Activated naive CD4-positive, alpha-beta T cell treated with anti-CD3 and anti-CD28 coated beads for 36 hours (primary cell): ENCODE results near the gene SMARCB1. TPM values are rescaled to one million over a fixed set of nuclear protein-coding genes. Genes with fewer than 3 reads are reported as not detected.

ENCODE experiments used
- CTCF ChIA-PET: fragments of 350-600 bp; sonication (Branson Sonifier 250); formaldehyde crosslinking; loops from one replicate; lab custom pipeline; 2021; ENCODE audit warnings: antibody characterized with exemption; lab: Charles Lee
- DNase-seq: peaks from one replicate; pipeline ENCODE4 v3.0.0-alpha.2; 2020
- H3K27ac Mint-ChIP-seq: one replicate; pipeline ENCODE4 v1.8.0; 2021; ENCODE audit warnings: mild to moderate bottlenecking, mixed read lengths
- H3K27me3 Mint-ChIP-seq: one replicate; pipeline ENCODE4 v1.8.0; 2021; ENCODE audit warnings: low read depth, mixed read lengths
- H3K36me3 Mint-ChIP-seq: one replicate; pipeline ENCODE4 v1.8.0; 2021; ENCODE audit warnings: low read depth, mixed read lengths
- H3K4me1 Mint-ChIP-seq: one replicate; pipeline ENCODE4 v1.8.0; 2021; ENCODE audit warnings: low read depth, mixed read lengths
- H3K4me3 Mint-ChIP-seq: one replicate; pipeline ENCODE4 v1.8.0; 2021; ENCODE audit warnings: mild to moderate bottlenecking, moderate library complexity, mixed read lengths
- H3K9me3 Mint-ChIP-seq: one replicate; pipeline ENCODE4 v1.8.0; 2021; ENCODE audit warnings: mixed read lengths
- intact Hi-C: fragments of 100-400 bp; cut with micrococcal nuclease; formaldehyde crosslinking; loops from one replicate; pipeline ENCODE4 v1.15.1; 2023
- total RNA-seq, 2 experiments: library from RNA; stranded (reverse); gene quantifications; one replicate each; pipeline ENCODE4 v1.2.3, GENCODE V29; 2021

The SMARCB1 gene
- total RNA-seq, 2 experiments from 2014 or later: 75.3 to 89.1 TPM

DNA sequence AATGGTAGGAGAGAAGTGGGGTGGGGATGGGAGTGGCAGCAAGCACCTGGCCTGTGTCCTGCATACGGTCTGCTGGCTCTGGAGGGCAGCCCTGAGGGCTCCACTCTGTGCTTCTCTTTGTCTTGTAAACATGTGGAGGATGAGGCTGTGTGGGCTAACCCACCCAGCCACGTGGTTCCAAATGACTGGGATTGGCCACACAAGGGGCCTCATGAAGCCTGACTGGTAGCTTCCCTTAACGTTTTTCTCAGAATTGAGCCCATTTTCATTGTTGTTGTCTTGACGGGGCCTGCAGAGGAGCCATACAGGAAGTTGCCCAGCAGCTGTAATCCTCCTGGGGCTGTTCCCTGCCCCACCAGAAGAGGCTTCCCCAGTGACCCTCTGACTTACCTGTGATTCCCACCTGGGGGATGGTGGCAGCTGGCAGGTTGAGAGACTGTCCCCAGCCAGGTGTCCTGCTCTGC is 34.0 kb downstream of the SMARCB1 start:
- Mint-ChIP-seq H3K4me1 (peaks cover 2% of the 10 kb centered on the region), H3K27me3 (no peaks in the 10 kb centered on the region), H3K4me3 (no peak overlapping the region), H3K27ac (no peak overlapping the region), H3K36me3 (peaks cover 40% of the 10 kb centered on the region), H3K9me3 (no peaks in the 10 kb centered on the region)
- CTCF ChIA-PET: interaction anchor here (0.6 to 1.4 kb wide), 2 partner anchors 29 to 88 kb away, joined by 4 to 6 read pairs; no protein-coding TSS in a partner anchor
- intact Hi-C loops: no loop called here
- DNase-seq: no peak

DNA sequence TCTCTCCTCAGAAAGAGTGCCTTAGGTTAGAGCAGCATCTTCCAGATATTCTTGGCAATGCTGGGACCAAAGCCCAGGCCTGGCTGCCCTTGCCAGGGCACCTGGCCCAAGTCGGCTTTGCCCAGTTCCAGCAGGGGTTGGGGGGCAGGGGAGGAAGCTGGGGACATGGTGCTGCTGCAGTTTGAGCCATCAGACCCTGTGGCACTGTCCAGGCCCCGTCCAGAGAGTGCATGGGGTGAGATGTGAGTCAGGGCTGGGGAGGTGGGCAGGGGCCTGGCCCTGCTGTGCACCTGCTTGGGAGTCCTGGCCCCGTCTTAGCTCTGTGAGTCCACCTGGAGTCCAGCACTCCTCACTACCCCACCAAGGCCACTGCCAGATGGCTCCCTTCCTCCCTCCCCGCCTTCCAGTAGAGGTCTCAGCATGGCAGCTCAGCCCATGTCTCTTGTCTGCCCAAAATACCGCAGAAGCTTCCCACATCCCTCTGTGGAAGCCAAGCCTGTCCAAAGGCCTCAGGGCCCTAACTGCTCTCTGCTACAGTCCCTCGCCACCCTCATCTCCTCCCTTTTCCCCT is 35.4 kb downstream of the SMARCB1 start:
- no peaks in the 10 kb centered on the region for H3K9me3 Mint-ChIP-seq

DNA sequence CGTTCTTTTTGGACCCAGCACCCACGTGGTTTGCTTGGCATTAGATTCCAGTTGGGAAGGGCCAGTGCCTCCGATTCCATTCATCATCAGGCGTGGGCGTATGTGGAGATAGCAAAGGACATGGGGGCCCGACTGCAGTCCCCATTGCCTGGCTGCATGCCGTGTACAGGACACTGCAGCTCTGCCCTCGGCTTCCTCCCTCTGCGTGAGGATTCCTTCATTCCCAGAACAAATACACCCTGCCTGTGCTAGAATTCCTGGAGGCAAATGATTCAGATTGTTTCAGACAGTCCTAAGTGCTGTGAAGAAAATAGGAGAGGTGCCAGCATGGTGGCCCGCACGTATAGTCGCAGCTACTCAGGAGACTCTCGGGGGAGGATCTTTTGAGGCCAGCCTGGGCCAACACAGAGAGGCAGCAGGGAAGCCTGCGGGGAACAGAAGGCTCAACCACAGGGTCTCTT is 36.6 kb downstream of the SMARCB1 start:
- Mint-ChIP-seq H3K36me3 (peaks cover 37% of the 10 kb centered on the region), H3K4me1 (peaks cover 4% of the 10 kb centered on the region), H3K4me3 (no peak overlapping the region), H3K27me3 (no peaks in the 10 kb centered on the region), H3K27ac (peak overlapping the region; percentile 42), H3K9me3 (no peaks in the 10 kb centered on the region)
- CTCF ChIA-PET: no interaction called here
- intact Hi-C loops: no loop called here
- DNase-seq: no peak

More for the DNA sequence above, 35.4 kb downstream of the SMARCB1 start:
- peak overlapping the region; percentile 8 for H3K27ac Mint-ChIP-seq
- H3K36me3 Mint-ChIP-seq: peaks cover 39% of the 10 kb centered on the region
- DNase-seq: no peak
- peaks cover 5% of the 10 kb centered on the region for H3K4me1 Mint-ChIP-seq
- H3K27me3 Mint-ChIP-seq: no peaks in the 10 kb centered on the region
- no peak overlapping the region for H3K4me3 Mint-ChIP-seq
- intact Hi-C loops: no loop called here
- CTCF ChIA-PET: no interaction called here

DNA sequence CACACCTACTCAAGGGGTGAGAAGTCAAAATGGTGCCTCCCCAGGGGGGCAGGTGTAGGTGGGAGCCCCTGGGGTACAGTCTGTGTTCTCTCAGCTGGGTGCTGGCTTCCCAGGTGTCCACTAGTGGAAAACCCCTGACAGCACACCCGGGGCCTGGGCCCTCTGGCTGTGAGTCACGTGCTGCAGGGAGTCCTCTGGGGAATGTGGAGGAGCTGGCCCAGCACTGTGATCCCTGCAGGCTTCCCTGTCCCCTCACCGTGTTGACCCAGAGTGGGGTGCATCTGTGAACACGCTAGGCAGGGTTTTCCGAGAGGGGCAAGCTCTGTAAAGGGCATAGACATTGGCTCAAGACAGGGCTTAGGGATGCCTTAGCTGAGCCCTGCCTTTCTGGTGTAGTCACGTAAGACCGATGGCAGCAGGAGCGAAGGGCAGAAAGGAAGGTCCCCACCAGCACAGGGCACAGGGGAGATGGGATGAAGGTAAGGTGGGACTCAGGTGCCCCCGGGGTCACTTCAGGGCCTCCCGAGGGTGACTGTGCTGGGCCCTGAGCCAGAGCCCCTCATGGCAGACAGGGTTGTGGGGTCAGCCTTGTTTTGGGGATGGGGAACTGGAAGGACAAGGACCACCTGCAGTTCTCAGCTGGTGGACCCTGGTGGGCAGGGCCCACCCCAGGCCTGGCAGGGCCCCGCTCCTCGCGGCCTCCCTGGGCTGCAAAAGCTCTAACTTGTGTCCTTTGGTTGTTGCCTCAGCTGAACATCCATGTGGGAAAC is 37.9 kb downstream of the SMARCB1 start:
- intact Hi-C loops: no loop called here
- CTCF ChIA-PET: interaction anchor here (1.3 kb wide), 1 partner anchor 25 kb away, joined by 3 read pairs; no protein-coding TSS in a partner anchor
- H3K27me3 Mint-ChIP-seq: no peaks in the 10 kb centered on the region
- H3K4me1 Mint-ChIP-seq: peaks cover 4% of the 10 kb centered on the region
- H3K36me3 Mint-ChIP-seq: peaks cover 35% of the 10 kb centered on the region
- no peak overlapping the region for H3K4me3 Mint-ChIP-seq
- no peaks in the 10 kb centered on the region for H3K9me3 Mint-ChIP-seq
- no peak for DNase-seq
- H3K27ac Mint-ChIP-seq: peak overlapping the region; percentile 13

DNA sequence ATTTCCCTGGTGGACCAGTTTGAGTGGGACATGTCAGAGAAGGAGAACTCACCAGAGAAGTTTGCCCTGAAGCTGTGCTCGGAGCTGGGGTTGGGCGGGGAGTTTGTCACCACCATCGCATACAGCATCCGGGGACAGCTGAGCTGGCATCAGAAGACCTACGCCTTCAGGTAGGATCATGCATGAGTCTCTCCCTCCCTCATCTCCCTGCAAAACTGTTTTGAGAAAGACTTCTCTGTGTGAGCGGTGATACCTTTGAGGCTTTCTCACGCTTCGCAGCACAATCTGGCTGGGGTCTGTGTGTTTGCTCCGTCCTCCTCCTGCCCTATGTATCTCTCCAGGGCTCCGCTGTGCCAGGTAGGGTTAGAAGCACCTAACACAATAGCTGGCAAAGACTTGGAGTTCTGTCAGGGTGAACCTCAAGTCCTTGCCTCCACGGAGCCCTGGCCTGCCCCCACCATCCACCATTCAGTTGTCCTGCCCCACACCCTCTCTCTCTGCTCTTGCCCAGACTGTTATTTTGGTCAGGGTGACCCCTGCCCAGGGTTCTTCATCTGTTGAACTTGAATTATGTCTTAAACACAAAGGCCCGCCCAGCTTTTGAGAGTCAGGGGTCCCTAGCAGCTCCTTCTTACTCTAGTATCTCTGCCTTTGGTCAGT is 38.6 kb downstream of the SMARCB1 start:
- CTCF ChIA-PET: interaction anchor here (1.3 to 1.5 kb wide), 2 partner anchors 21 to 25 kb away, joined by 3 read pairs; no protein-coding TSS in a partner anchor
- no peaks in the 10 kb centered on the region for H3K9me3 Mint-ChIP-seq
- intact Hi-C loops: no loop called here
- peaks cover 4% of the 10 kb centered on the region for H3K4me1 Mint-ChIP-seq
- no peak for DNase-seq
- peak overlapping the region; percentile 90 for H3K27ac Mint-ChIP-seq
- H3K36me3 Mint-ChIP-seq: peaks cover 30% of the 10 kb centered on the region
- no peak overlapping the region for H3K4me3 Mint-ChIP-seq
- H3K27me3 Mint-ChIP-seq: no peaks in the 10 kb centered on the region

DNA sequence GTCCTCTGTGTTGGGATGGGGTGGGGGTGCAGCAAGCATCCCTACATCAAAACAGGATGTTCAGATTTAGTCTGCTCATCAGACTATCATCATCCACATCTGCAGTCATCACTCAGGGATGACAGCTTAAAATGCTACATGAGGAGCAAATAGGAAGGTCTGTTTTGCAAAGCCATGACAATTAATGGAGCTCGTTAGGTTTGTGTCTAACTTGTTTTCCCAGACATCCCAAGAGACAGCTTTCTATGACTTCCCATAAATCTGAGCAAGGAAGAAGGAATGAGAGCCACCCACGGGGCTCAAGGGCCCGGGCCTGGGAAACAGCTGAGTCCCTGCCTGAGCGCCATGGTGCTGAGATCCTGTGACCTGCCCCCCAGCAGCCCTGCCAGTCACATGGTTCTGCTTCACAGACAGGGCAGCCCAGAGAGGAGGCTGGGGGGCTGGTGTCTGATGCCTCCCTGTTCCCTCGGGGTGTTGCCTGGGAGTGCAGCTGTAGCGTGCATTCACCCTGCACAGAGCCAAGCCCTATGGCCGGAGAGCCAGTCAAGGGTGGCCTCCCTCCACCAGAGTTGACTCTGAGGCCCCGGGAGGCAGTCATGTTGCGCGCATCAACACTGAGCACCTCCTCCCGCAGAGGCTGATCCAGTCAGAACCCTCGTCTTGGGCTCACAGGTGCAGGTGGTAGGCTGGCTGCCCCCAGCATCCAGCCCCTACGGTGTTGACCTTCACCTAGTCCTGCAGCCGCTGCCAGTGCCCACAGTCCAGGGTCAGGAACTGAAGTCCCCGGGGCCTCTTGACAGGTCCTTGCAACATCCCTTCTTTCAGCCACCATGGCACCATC is 40.0 kb downstream of the SMARCB1 start:
- peaks cover 4% of the 10 kb centered on the region for H3K4me1 Mint-ChIP-seq
- CTCF ChIA-PET: interaction anchor here (0.6 to 1.5 kb wide), 3 partner anchors 19 to 282 kb away, joined by 3 read pairs; no protein-coding TSS in a partner anchor
- peaks cover 26% of the 10 kb centered on the region for H3K36me3 Mint-ChIP-seq
- H3K4me3 Mint-ChIP-seq: no peak overlapping the region
- no peaks in the 10 kb centered on the region for H3K27me3 Mint-ChIP-seq
- H3K27ac Mint-ChIP-seq: peak overlapping the region; percentile 90
- no peak for DNase-seq
- H3K9me3 Mint-ChIP-seq: no peaks in the 10 kb centered on the region
- intact Hi-C loops: no loop called here

DNA sequence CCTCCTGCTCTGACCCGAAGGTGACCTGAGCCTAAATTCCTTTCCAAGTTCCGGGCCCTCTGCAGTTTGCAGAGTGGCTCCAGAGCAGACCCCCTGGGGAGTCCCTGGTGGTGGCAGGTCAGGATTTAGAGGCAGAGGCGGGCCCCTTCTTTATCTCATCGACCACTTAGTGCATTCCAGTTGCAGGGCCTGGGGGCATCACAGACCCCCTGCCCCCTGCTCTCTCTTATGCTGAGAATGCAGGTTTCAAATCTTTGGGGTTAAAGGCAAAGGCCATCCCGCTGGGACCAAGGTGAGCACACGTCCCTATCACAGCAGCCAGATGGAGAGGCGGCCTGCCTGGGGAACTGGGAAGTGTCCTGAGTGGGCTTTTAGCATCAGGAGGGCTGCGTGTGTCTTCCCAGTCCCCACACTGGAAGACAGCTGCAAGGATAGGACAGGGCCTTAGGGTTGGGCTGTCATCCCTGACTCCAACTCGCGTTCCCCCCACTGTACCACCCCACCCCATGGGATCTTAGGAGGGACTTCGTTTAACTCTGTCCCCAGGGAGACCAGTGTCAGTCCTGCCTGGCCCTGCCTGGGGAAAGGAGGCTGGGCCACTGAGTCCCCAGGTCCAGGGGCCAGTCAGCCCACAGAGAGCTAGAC is 40.7 kb downstream of the SMARCB1 start:
- Mint-ChIP-seq H3K27me3 (no peaks in the 10 kb centered on the region), H3K4me3 (no peak overlapping the region), H3K4me1 (peaks cover 4% of the 10 kb centered on the region), H3K36me3 (peaks cover 24% of the 10 kb centered on the region), H3K27ac (no peak overlapping the region), H3K9me3 (no peaks in the 10 kb centered on the region)
- intact Hi-C loops: no loop called here
- CTCF ChIA-PET: interaction anchor here (1.1 kb wide), 1 partner anchor 239 kb away, joined by 3 read pairs; no protein-coding TSS in a partner anchor
- no peak for DNase-seq

DNA sequence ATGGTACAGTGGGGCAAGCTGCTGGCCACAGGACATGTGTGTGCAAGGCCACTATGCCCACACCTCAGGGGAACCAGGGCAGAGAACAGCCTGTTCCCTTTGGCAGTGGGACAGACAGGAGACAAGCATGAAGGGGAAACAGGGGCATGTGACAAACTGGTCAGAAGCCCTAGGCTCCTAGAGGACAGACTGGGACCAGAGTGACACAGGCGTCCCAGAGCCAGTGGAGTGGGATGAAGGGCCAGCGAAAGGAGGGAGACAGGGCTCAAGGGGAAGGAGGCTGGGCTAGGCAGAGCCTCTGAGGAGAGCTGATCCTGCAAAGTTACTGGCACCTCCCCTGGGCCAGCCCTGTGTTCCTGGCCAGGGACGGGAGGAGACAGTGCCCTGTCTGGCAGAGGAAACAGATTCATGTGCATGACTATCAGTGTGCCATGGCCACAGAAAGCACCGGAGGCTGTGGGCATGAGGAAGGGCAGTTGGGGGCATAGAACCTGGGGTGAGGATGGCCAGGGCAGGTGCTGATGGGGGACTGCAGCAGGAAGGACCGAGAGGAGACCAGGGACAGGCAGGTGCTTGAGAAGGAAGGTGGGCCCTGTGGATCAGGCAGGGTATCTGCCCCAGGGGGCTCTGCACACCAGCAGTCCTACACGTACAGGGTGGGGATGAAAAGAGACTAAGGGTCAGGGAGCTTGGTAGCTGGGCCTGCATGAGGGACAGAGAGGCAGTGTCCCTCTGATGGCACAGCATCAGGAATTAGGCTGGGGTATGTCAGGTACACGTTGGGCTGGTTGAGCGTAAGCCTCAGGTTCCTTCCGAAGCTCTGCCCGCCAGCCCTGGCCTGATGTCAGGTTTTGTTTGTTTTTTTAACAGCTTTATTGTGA is 42.3 kb downstream of the SMARCB1 start:
- H3K36me3 Mint-ChIP-seq: peaks cover 12% of the 10 kb centered on the region
- peaks cover 4% of the 10 kb centered on the region for H3K4me1 Mint-ChIP-seq
- no peaks in the 10 kb centered on the region for H3K27me3 Mint-ChIP-seq
- intact Hi-C loops: no loop called here
- no peaks in the 10 kb centered on the region for H3K9me3 Mint-ChIP-seq
- DNase-seq: no peak
- CTCF ChIA-PET: interaction anchor here (1.1 kb wide), 1 partner anchor 241 kb away, joined by 3 read pairs; no protein-coding TSS in a partner anchor
- H3K27ac Mint-ChIP-seq: no peak overlapping the region
- H3K4me3 Mint-ChIP-seq: no peak overlapping the region

DNA sequence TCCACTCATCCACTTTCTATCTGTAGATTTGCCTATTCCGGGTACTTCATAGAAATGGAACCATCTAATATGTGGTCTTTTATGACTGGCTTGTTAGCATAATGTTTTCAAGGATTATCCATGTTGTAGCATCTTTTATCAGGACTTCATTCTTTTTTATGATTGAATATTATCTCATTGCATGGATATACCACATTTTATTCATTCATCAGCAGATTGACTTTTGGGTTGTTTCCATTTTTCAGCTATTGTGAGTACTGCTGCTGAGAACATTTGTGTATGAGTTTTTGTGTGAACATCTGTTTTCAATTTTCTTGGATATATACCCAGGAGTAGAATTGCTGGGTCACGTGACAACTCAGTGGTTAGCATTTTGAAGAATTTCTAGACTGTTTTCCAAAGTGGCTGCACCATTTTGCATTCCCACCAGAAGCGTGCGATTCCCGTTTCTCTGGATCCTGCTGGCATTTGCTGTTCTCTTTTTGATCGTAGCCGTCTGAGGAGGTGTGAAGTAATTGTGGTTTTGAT is 43.1 kb downstream of the SMARCB1 start:
- peaks cover 4% of the 10 kb centered on the region for H3K4me1 Mint-ChIP-seq

DNA sequence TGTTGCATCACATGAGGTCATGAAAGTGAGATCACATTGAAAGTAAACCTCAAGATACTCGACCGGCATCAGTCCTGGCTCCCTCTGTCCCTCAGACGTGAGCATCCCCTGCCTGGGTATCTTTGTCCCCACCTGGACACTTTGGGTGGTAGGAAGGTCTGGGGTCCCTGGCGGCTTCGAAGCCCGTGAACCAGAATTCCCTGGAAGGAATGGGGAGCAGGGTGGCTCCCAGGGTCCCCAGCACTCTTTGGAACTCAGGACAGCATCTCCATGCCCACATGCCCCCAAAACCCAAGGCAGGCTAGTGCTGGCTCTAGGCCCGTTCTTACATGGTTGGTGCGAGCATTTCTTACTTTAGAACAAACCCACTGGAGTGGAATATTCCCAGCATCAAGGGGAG is 44.5 kb downstream of the SMARCB1 start:
- Mint-ChIP-seq H3K4me3 (no peak overlapping the region), H3K9me3 (no peaks in the 10 kb centered on the region), H3K36me3 (peaks cover 6% of the 10 kb centered on the region), H3K27me3 (no peaks in the 10 kb centered on the region), H3K27ac (no peak overlapping the region), H3K4me1 (peaks cover 2% of the 10 kb centered on the region)
- CTCF ChIA-PET: interaction anchor here (0.6 kb wide), 1 partner anchor 18 kb away, joined by 3 read pairs; no protein-coding TSS in a partner anchor
- intact Hi-C loops: no loop called here
- no peak for DNase-seq

More for the DNA sequence above, 43.1 kb downstream of the SMARCB1 start:
- Mint-ChIP-seq H3K27ac (no peak overlapping the region), H3K36me3 (peaks cover 10% of the 10 kb centered on the region), H3K9me3 (no peaks in the 10 kb centered on the region), H3K4me3 (no peak overlapping the region), H3K27me3 (no peaks in the 10 kb centered on the region)
- CTCF ChIA-PET: no interaction called here
- no peak for DNase-seq
- intact Hi-C loops: no loop called here
